Pancreas (tissue), 10 donors: ENCODE data around the gene PRXL2B. TPM values are rescaled to one million over a fixed set of nuclear protein-coding genes. Genes with fewer than 3 reads are reported as not detected.

ENCODE experiments used
- ATAC-seq, 4 donors: fragments of 200-7000 bp; cut with Tn5 transposase; one replicate each; pipeline versions ENCODE4 v1.8.0 to v1.9.1; 2020; ENCODE audit warnings: mild to moderate bottlenecking in 4 of 4, moderate library complexity in 4 of 4
- DNase-seq, 6 donors: peaks; one replicate each; pipeline ENCODE4 v3.0.0-alpha.2; 2020
- FAIRE-seq: peaks from 2 replicates; lab custom pipeline; 2012; peaks lifted over from hg19 to GRCh38; lab: Jason Lieb, UNC
- H3K27ac ChIP-seq, 4 donors: fragments of 200-600 bp; sonication (generic); 1 replicate in 3 of 4; 2 replicates in 1 of 4; pipeline versions ENCODE4 v1.5.0 to v1.8.0; 2020
- H3K27me3 ChIP-seq, 4 donors: fragments of 200-600 bp; one replicate each; pipeline ENCODE4 v1.8.0; 2021
- H3K36me3 ChIP-seq, 3 donors: fragments of 200-600 bp; sonication (generic) in 1 of 3; one replicate each; pipeline versions ENCODE4 v1.5.0 to v1.8.0; 2020 to 2021
- H3K4me1 ChIP-seq, 3 donors: fragments of 200-600 bp; one replicate each; pipeline ENCODE4 v1.8.0; 2021
- H3K4me3 ChIP-seq, 4 donors: fragments of 200-600 bp; sonication (generic) in 2 of 4; one replicate each; pipeline versions ENCODE4 v1.5.0 to v1.8.0; 2020 to 2021
- H3K9me3 ChIP-seq, 4 donors: fragments of 200-600 bp; one replicate each; pipeline ENCODE4 v1.8.0; 2021
- WGBS, 2 donors: extraction: QIAGEN DNeasy Blood & Tissue Kit; methylation state at CpG; one replicate each; pipeline ENCODE4 v1.1.7; 2013; 5-methylcytosine and 5-hydroxymethylcytosine counted together
- intact Hi-C, 3 donors: fragments of 100-400 bp; cut with DNase I; formaldehyde crosslinking; loops; one replicate each; pipeline versions ENCODE4 v1.11.1 to v1.14.2; 2022
- polyA plus RNA-seq, 2 donors: library from polyadenylated mRNA; stranded (reverse); fragments of 200-250 nt; gene quantifications; one replicate each; pipeline ENCODE4 v1.2.3, GENCODE V29; 2013
- total RNA-seq, 6 donors: library from RNA; stranded (reverse); fragmentation: NEBNext Ultra II Directional in 4 of 6; extraction: Animal tissue kit (Norgen Biotek cat#: 25700) in 4 of 6; gene quantifications; one replicate each; pipeline versions ENCODE4 v1.2.1 to v1.2.4, GENCODE V29; 2021 to 2023
- TF ChIP-seq, protein P1 (sequence below), 4 donors: fragments of 200-600 bp; sonication (generic) in 3 of 4; IDR thresholded peaks; one replicate each; pipeline versions ENCODE4 v1.5.0 to v1.8.0; 2021; ENCODE audit warnings: antibody characterized with exemption in 4 of 4
- donor health status: healthy with polysubstance abuse.
- donor health status: DM: no; HTN: no; CAD: no; lungs with moderate emphysema.
- donor health status: DM: no; HTN: no; CAD: no.
- donor health status: control.
- donor health status: control.
- donor health status: Bipolar disorder and iron deficiency.
- donor health status: DM: yes; HTN: yes; CAD: no.
- donor health status: DM: no; HTN: no; CAD: no.
- donor health status: DM: no; HTN: no; CAD: no.
- donor health status: DM: yes; HTN: yes; CAD: no.

Gene PRXL2B
- total and polyA plus RNA-seq, 8 donors = 3.3 to 16.4 (median 11.5) TPM

DNA sequence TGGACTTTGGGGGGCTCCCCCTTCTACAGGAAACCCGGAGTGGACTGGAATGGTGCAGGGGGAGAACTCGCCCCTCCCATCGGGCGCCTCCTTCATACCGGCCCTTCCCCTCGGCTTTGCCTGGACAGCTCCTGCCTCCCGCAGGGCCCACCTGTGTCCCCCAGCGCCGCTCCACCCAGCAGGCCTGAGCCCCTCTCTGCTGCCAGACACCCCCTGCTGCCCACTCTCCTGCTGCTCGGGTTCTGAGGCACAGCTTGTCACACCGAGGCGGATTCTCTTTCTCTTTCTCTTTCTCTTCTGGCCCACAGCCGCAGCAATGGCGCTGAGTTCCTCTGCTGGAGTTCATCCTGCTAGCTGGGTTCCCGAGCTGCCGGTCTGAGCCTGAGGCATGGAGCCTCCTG lies 30.3 kb upstream of the PRXL2B start, which contains the start of gene TNFRSF14:
Gene TNFRSF14 (plus strand): TSS at position 95 of the 401 bp plus-strand sequence. CDS start 294 bp downstream, at position 389.
- DNase-seq (peak in 2 of 6 donors; percentile 55 to 80), ATAC-seq (peak; percentile 53 to 71 (median 68)), FAIRE-seq (no peak)
- TF ChIP-seq, protein P1, sequence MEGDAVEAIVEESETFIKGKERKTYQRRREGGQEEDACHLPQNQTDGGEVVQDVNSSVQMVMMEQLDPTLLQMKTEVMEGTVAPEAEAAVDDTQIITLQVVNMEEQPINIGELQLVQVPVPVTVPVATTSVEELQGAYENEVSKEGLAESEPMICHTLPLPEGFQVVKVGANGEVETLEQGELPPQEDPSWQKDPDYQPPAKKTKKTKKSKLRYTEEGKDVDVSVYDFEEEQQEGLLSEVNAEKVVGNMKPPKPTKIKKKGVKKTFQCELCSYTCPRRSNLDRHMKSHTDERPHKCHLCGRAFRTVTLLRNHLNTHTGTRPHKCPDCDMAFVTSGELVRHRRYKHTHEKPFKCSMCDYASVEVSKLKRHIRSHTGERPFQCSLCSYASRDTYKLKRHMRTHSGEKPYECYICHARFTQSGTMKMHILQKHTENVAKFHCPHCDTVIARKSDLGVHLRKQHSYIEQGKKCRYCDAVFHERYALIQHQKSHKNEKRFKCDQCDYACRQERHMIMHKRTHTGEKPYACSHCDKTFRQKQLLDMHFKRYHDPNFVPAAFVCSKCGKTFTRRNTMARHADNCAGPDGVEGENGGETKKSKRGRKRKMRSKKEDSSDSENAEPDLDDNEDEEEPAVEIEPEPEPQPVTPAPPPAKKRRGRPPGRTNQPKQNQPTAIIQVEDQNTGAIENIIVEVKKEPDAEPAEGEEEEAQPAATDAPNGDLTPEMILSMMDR (IDR thresholded peaks at IDR 0.05) = no peak
- Histone ChIP-seq H3K9me3 (no peaks in the 10 kb centered on the region), H3K4me3 (peak within 1 kb of the TSS; percentile 41 to 70 (median 54)), H3K4me1 (peaks cover 0 to 4% (median 0%) of the 10 kb centered on the region in 3 donors), H3K27me3 (no peaks in the 10 kb centered on the region), H3K27ac (peak within 1 kb of the TSS; percentile 37 to 85 (median 82)), H3K36me3 (no peaks in the 10 kb centered on the region)
- 7 to 18% methylated on average over 16 of the region's 16 CpGs for WGBS, 2 donors
- intact Hi-C loops = no loop called here

DNA sequence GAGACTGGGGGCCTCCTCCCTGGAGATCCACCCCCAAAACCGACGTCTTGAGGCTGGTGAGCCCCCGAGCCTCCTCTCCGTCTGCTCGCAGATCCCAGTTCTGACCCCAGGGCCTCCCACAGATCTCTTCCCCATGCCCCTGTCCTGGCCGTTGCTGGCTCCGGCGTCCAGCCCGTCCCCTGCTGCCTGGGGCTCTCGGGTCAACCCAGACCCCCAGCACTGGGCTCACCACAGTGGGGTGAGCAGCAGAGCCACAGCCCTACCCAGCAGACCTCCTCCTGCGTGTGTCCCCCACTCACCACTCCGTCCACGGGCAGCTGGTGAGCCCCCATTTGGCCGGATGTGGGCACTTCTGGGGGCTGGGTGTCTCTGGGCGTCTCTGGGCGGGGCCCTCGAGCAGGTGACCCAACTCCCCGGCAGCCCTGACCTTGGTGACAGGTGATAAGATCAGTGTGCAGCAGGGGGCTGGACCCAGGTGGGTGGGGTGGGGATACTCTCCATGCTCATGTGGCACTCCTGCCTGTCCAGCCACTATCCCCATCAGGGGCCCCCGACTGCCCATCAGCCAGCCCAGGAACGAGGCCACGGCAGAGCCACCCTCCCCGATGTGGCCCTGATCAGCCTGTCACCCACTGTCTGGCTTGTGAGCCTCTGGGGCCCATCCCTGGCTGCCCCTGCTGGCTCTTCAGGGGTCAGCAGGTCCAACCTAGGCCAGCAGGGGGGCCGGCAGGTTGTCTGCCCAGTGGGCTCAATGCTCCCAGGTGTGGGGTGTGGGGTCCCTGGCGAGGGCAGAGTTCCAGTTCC lies 29.7 kb upstream of the PRXL2B start:
- intact Hi-C loops = no loop called here
- peaks cover 0 to 4% (median 0%) of the 10 kb centered on the region in 3 donors for H3K4me1 ChIP-seq
- no peaks in the 10 kb centered on the region for H3K9me3 ChIP-seq
- peak overlapping the region; percentile 37 to 85 (median 82) for H3K27ac ChIP-seq
- DNase-seq = peak in 2 of 6 donors; percentile 51 to 83
- no peaks in the 10 kb centered on the region for H3K27me3 ChIP-seq
- H3K36me3 ChIP-seq = no peaks in the 10 kb centered on the region
- ATAC-seq = peak; percentile 18 to 50 (median 32)
- TF ChIP-seq, protein P1 (IDR thresholded peaks at IDR 0.05) = no peak
- peak overlapping the region; percentile 41 to 70 (median 54) for H3K4me3 ChIP-seq
- WGBS, 2 donors = 14 to 34% methylated on average over 20 to 24 of the region's 24 CpGs
- no peak for FAIRE-seq

DNA sequence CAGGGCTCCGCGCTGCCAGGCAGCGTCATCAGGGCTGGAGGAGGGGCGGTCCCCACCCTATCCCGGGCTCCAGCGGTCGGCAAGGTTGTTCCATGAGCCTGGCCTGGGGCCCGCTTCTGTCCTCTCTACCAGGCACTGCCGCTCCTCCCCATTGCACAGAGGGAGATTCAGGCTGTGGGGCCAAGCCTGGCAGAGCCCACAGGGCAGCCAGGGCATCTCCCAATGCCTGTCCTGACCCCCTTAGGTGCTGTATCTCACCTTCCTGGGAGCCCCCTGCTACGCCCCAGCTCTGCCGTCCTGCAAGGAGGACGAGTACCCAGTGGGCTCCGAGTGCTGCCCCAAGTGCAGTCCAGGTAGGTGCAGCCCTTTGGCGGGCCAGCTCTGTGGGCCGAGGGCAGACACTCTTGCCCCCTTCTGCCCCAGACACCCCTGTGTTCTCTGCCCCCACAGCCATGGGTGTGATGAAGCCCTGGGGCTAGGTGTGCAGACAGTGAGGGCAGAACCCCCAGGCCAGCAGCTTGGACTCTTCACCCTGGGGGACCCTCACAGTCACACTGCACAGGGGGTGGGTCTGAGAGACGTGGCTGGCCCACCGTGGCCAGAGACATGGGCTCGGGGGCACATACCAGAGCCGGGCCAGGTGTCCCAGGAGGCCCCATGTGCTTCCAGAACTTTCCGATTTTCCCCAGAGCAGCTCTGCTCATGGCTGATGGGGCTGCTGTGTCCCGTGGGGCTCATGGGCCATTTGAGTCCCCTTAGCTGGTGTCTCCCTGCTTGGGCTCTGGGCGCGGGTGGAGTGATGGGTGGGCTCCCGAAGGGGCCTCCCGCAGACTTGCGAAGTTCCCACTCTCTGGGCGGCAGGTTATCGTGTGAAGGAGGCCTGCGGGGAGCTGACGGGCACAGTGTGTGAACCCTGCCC lies 28.8 kb upstream of the PRXL2B start:
- Histone ChIP-seq H3K27me3 (no peaks in the 10 kb centered on the region), H3K4me3 (peak overlapping the region in 3 of 4 donors; percentile 47 to 70 (median 60)), H3K27ac (peak overlapping the region; percentile 37 to 85 (median 82)), H3K9me3 (no peaks in the 10 kb centered on the region), H3K36me3 (no peaks in the 10 kb centered on the region), H3K4me1 (peaks cover 0 to 4% (median 0%) of the 10 kb centered on the region in 3 donors)
- intact Hi-C loops = no loop called here
- peak in 2 of 6 donors; percentile 61 to 72 for DNase-seq
- WGBS, 2 donors = 77 to 82% methylated on average over 29 to 30 of the region's 30 CpGs
- ATAC-seq = peak in 3 of 4 donors; percentile 3 to 21 (median 8)
- FAIRE-seq = no peak
- TF ChIP-seq, protein P1 (IDR thresholded peaks at IDR 0.05) = no peak

DNA sequence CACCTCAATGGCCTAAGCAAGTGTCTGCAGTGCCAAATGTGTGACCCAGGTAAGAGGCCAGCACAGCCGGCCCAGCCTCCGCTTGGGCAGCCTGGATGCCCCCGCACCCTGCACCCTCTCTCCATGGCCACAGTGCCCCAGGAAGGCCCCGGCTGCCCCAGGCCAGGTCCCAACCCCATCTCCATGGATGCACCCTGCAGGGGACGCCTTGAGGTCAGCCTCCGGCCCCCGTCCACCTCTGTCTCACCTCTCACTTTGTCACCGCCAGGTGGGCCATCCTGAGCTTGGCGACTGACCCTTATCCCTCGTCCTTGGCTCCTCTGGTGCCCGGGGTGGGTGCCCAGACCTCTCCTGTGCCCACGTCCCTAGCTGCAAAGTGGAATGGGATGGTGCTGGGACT lies 28.2 kb upstream of the PRXL2B start:
- FAIRE-seq (no peak), ATAC-seq (no peak), DNase-seq (peak in 1 of 6 donors; percentile 66)
- TF ChIP-seq, protein P1 (IDR thresholded peaks at IDR 0.05) = no peak
- H3K4me1 ChIP-seq = peaks cover 0 to 4% (median 0%) of the 10 kb centered on the region in 3 donors
- no peaks in the 10 kb centered on the region for H3K36me3 ChIP-seq
- WGBS, 2 donors = 89% methylated on average over 12 of the region's 12 CpGs
- intact Hi-C loops = no loop called here
- no peak overlapping the region for H3K4me3 ChIP-seq
- H3K27me3 ChIP-seq = no peaks in the 10 kb centered on the region
- H3K9me3 ChIP-seq = no peaks in the 10 kb centered on the region
- H3K27ac ChIP-seq = no peak overlapping the region
